Gastroesophageal sphincter (tissue), 4 donors: Measurements from ENCODE around the gene ENKD1. TPM values are rescaled to one million over a fixed set of nuclear protein-coding genes. Genes with fewer than 3 reads are reported as not detected.

Experiments used
- ATAC-seq: fragments of 150-250 bp; one replicate; pipeline ENCODE4 v1.9.1; 2016; ENCODE audit warnings: mild to moderate bottlenecking, moderate library complexity
- H3K27ac ChIP-seq, 4 donors: fragments of 200-600 bp; sonication (generic) in 3 of 4; 1 replicate in 3 of 4; 2 replicates in 1 of 4; pipeline ENCODE4 v1.5.1; 2016 to 2019
- H3K27me3 ChIP-seq: fragments of 200-600 bp; sonication (generic); one replicate; pipeline ENCODE4 v1.5.1; 2019
- H3K36me3 ChIP-seq, 2 donors: fragments of 200-600 bp; sonication (generic); one replicate each; pipeline ENCODE4 v1.5.1; 2019; ENCODE audit warnings: control low read depth in 1 of 2
- H3K4me1 ChIP-seq, 3 donors: fragments of 200-600 bp; sonication (generic); 1 replicate in 2 of 3; 2 replicates in 1 of 3; pipeline ENCODE4 v1.5.1; 2016 to 2019; ENCODE audit warnings: control low read depth in 2 of 3
- H3K4me3 ChIP-seq, 2 donors: fragments of 200-600 bp; sonication (generic); one replicate each; pipeline ENCODE4 v1.5.1; 2019; ENCODE audit warnings: mild to moderate bottlenecking in 1 of 2, moderate library complexity in 1 of 2
- H3K9me3 ChIP-seq, 3 donors: fragments of 200-600 bp; sonication (generic); one replicate each; pipeline ENCODE4 v1.5.1; 2017 to 2019; ENCODE audit warnings: control low read depth in 2 of 3
- CTCF ChIP-seq, 4 experiments: fragments of 200-600 bp in 2 of 4; fragments of 450-650 bp in 2 of 4; sonication (generic) in 1 of 4; IDR thresholded peaks; one replicate each; pipeline ENCODE4 v1.5.1; 2017 to 2019; ENCODE audit warnings: antibody characterized with exemption in 4 of 4, mild to moderate bottlenecking in 2 of 4, moderate library complexity in 2 of 4
- EP300 ChIP-seq: sonication (generic); formaldehyde crosslinking; IDR thresholded peaks from one replicate; pipeline ENCODE4 v1.6.1; 2017; ENCODE audit warnings: antibody characterized with exemption, mild to moderate bottlenecking
- POLR2A ChIP-seq, 2 donors: fragments of 450-650 bp; IDR thresholded peaks; one replicate each; pipeline ENCODE4 v1.6.1; 2017; ENCODE audit warnings: antibody characterized with exemption in 2 of 2, mild to moderate bottlenecking in 2 of 2, moderate library complexity in 1 of 2
- POLR2AphosphoS5 ChIP-seq: sonication (generic); formaldehyde crosslinking; IDR thresholded peaks from one replicate; pipeline ENCODE4 v1.6.1; 2017; ENCODE audit warnings: antibody characterized with exemption
- WGBS, 2 donors: methylation state at CpG; one replicate each; pipeline ENCODE4 v1.1.5; 2018; ENCODE audit warnings: low coverage in 1 of 2; 5-methylcytosine and 5-hydroxymethylcytosine counted together
- total RNA-seq, 4 donors: library from RNA; depleted of rRNA; stranded (reverse); fragments of >200 nt; gene quantifications; one replicate each; pipeline ENCODE4 v1.1.0, GENCODE V29; 2016

The ENKD1 gene
- total RNA-seq, 4 donors from 2014 or later = 23.0 to 33.2 (median 28.9) TPM

- 56 to 63% methylated on average over 1 to 2 of the region's 13 CpGs for WGBS, 2 donors
- peak; percentile 39 for ATAC-seq
- no peaks in the 10 kb centered on the region for H3K27me3 ChIP-seq
- no peaks in the 10 kb centered on the region for H3K9me3 ChIP-seq
- peaks cover 0 to 15% of the 10 kb centered on the region in 2 donors for H3K36me3 ChIP-seq
- H3K27ac ChIP-seq = peak overlapping the region; percentile 11 to 73 (median 61)
- peaks cover 0 to 44% (median 4%) of the 10 kb centered on the region in 3 donors for H3K4me1 ChIP-seq
- no peak for TF ChIP-seq POLR2A (IDR thresholded peaks at IDR 0.05)
- peak in 3 of 4 experiments; percentile 56 to 70 (median 58) for TF ChIP-seq CTCF (IDR thresholded peaks at IDR 0.05)
- H3K4me3 ChIP-seq = no peak overlapping the region
These were observed 6.5 kb upstream of the ENKD1 start for GRCh38 chr16:67672739-67673662.

GRCh38 chr16:67672306-67672705, 5.8 kb upstream of the ENKD1 start:
- TF ChIP-seq EP300 (no peak), CTCF (IDR thresholded peaks at IDR 0.05) (no peak), POLR2A (IDR thresholded peaks at IDR 0.05) (no peak), POLR2AphosphoS5 (no peak)
- H3K27ac ChIP-seq = peak overlapping the region in 1 of 4 donors; percentile 70
- no peak for ATAC-seq

GRCh38 chr16:67669499-67670101, 3.0 kb upstream of the ENKD1 start:
- H3K27me3 ChIP-seq = no peaks in the 10 kb centered on the region
- peaks cover 0 to 63% (median 24%) of the 10 kb centered on the region in 3 donors for H3K4me1 ChIP-seq
- H3K36me3 ChIP-seq = peaks cover 0 to 5% of the 10 kb centered on the region in 2 donors
- no peak for ATAC-seq
- no peak overlapping the region for H3K4me3 ChIP-seq
- no peak overlapping the region for H3K27ac ChIP-seq
- 87% methylated on average over 7 of the region's 10 CpGs; no CpG with 5 or more reads in 1 of the 2 donors for WGBS, 2 donors
- H3K9me3 ChIP-seq = no peaks in the 10 kb centered on the region
- TF ChIP-seq POLR2A (IDR thresholded peaks at IDR 0.05) (no peak), EP300 (no peak), POLR2AphosphoS5 (no peak)

More at GRCh38 chr16:67672306-67672705, 5.8 kb upstream of the ENKD1 start:
- WGBS, 2 donors = 23 to 26% methylated on average over 4 of the region's 4 CpGs
- no peaks in the 10 kb centered on the region for H3K9me3 ChIP-seq
- H3K36me3 ChIP-seq = peaks cover 0 to 11% of the 10 kb centered on the region in 2 donors
- H3K27me3 ChIP-seq = no peaks in the 10 kb centered on the region
- peaks cover 0 to 51% (median 11%) of the 10 kb centered on the region in 3 donors for H3K4me1 ChIP-seq
- H3K4me3 ChIP-seq = no peak overlapping the region

GRCh38 chr16:67668495-67669157, 2.1 kb upstream of the ENKD1 start:
- H3K27ac ChIP-seq = peak overlapping the region in 3 of 4 donors; percentile 91 to 95 (median 93)
- WGBS, 2 donors = 89 to 100% methylated on average over 1 to 6 of the region's 6 CpGs
- no peak overlapping the region for H3K4me3 ChIP-seq
- H3K4me1 ChIP-seq = peaks cover 0 to 58% (median 24%) of the 10 kb centered on the region in 3 donors
- ATAC-seq = no peak
- peak in 1 of 4 experiments; percentile 25 for TF ChIP-seq CTCF (IDR thresholded peaks at IDR 0.05)
- no peak for TF ChIP-seq POLR2A (IDR thresholded peaks at IDR 0.05)
- TF ChIP-seq POLR2AphosphoS5 = no peak
- no peak for TF ChIP-seq EP300
- no peaks in the 10 kb centered on the region for H3K9me3 ChIP-seq
- peaks cover 0 to 15% of the 10 kb centered on the region in 2 donors for H3K36me3 ChIP-seq
- H3K27me3 ChIP-seq = no peaks in the 10 kb centered on the region
